GM18505 (cell line): Measurements from ENCODE around the gene MFN1.

Experiments used
- ATAC-seq: cut with Tn5 transposase; IDR thresholded peaks from one replicate; pipeline ENCODE4 v1.9.1; 2021; ENCODE audit not compliant: unreplicated experiment
- POLR2A ChIP-seq: IDR thresholded peaks from 4 replicates; pipeline ENCODE4 v1.6.1; 2011; ENCODE audit warnings: borderline replicate concordance; ENCODE audit not compliant: insufficient read depth, insufficient read length; ENCODE audit errors: extremely low read depth

Gene MFN1

DNA sequence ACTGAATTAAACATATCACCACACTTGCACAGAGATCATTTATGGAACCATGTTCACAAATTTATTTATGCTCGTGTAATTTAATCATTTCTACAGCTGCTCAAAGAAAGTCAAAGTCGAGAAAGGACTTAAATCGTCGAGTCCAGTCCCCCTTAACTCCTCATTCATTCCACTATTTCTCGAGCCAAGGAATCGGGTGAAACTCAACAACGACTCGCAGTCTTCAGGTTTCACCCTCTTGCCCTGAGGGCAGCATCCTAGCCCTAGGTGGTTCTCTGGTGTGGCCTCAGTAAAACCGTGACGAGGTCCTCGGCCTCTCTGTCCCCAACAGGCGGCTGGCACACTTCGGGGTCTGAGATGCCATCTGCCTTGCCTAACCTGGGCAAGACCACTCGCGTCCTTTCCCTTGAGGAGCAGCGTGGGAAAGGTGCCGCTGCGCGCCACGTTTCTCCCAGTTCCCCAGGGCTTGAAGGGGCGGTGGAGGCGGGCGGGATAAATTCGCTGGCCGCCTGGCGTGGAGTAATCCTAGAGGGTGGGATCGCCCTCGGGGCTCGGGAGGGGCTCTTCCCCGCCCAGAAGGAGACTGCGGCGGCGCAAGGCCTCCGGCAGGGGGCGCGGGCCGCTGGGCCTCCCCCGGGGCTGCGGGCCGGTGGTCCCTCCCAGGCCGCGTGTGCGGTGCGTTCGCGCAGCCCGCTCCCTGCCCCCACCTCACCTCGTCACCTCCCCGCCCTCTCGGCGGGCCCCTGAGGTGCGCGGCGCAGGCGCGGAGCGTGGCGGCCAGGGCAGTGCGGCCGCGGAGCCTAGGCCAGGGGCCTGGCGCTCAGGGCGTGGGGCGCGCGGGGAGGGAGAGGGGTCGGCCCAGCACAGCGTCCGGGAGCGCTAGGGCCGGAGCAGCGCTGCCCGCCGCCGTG lies 25.0 kb upstream of the MFN1 start, which contains the start of gene ZNF639:
ZNF639 (plus strand) TSS at position 746 of the 911 bp plus-strand sequence. CDS start 5,263 bp downstream, outside the sequence.
- peak; percentile 70 for TF ChIP-seq POLR2A
- ATAC-seq: peak; percentile 82

DNA sequence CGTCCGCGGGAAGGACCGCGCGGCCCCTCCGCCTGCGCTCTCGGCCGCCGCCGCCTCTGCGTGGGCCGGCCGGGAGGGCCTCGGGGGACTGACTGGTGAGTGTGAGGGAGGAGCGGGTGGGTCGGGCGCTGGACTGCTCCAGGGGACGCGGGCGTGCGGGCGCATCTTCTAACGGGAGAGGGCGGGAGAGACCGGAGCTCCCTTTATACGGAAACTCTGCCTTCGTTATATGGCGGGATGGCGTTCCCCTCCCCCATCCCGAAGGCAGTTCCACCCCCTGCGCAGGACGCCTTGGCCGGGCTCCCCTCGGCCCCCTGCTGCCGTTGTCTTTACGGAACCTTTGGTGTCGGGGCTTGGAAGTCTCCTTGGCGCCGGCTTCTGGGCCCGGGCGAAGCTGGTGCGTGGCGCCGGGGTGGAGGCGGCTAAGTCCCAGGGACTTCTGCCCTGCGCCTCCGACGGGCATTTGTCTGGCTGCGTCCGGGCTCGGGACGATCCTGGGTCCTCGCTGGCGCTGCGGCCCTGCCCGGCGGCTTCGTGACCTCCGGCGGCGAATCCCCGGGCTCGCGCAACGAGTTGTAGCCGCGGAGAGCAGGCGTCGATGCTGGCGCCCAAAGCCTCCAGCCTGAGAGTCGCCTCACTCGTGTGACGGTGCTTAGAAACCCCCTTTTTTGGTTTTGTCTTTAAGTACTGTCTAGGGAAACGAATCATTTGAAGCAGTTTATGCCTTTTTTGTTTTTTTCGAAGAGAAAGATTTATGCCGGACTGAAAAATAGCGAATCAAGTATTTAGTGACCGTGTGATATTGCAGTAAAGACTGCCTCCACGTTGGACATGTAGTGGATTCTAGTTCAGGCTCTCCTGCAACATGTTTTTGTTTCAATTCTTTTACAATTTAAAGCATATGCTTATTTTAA lies 24.1 kb upstream of the MFN1 start:
- peak; percentile 39 for ATAC-seq
- TF ChIP-seq POLR2A: peak; percentile 9

DNA sequence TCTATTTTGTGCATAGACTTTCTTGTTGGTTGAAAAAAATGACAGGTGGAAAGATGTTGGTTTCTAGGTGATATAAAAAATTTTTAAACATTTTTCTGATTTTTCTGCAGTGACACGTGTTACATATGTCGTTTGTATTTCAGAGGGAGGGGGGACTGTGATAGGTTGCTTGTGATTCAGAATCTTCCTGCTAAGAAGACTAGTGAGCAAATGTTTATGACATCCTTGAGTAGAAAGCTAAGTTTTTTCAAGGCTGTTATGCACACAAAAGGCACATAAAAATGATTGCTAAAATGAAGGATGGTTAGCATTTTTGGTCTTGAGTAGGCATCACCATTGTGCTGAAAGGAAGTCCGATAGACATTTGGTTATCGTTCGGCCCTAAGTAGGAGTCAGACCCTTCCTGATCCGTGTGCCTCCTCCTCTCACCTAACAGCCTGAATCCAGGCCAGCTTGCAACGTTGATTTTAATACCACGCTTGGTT lies 23.2 kb upstream of the MFN1 start:
- no peak for ATAC-seq
- TF ChIP-seq POLR2A: no peak

DNA sequence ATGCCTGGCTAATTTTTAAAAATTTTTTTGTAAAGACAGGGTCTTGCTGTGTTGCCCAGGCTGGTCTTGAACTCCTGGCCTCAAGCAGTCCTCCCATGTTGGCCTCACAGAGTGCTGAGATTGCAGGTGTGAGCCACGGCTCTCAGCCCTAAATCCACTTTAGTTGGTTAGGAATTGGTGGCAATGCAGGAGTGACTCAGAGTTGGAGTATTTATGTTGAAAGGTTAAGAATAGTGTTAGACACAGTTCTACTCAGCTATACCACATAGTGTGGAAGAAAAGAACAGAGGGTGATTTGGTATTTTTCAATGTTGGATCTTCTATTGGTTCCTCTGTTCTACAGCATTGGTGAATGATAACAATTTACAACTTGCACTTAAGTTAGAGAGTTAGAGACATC lies 17.1 kb upstream of the MFN1 start:
- no peak for ATAC-seq
- no peak for TF ChIP-seq POLR2A

DNA sequence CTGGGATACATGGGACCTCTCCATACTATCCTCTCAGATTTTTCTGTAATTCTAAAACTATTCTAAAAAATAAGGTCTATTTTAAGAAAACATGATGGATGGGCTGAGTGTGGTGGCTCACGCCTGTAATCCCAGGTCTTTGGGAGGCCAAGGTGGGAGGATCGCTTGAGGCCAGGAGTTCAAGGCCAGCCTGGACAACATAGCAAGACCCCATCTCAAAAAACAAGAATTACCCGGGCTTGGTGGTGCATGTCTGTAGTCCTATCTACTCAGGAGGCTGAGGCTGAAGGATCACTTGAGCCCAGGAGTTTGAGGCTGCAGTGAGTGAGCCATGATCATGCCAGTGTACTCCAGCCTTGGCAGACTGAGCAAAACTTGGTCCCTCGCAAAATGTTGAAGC lies 15.3 kb upstream of the MFN1 start:
- no peak for ATAC-seq
- no peak for TF ChIP-seq POLR2A

DNA sequence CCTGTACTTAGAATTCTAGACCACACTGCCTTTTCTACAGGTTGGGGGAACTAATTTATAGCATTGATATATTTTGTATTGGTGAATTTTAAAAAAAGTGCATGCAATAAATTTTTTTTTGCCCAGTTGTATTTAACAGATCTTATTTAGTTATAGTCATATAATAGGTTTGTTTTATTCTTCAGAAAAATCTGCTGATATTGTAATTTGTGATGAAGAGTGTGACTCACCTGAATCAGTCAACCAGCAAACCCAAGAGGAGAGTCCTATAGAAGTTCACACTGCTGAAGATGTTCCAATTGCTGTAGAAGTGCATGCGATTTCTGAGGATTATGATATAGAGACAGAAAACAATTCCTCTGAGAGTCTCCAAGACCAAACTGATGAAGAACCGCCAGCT lies 14.4 kb upstream of the MFN1 start:
- no peak for TF ChIP-seq POLR2A
- no peak for ATAC-seq

DNA sequence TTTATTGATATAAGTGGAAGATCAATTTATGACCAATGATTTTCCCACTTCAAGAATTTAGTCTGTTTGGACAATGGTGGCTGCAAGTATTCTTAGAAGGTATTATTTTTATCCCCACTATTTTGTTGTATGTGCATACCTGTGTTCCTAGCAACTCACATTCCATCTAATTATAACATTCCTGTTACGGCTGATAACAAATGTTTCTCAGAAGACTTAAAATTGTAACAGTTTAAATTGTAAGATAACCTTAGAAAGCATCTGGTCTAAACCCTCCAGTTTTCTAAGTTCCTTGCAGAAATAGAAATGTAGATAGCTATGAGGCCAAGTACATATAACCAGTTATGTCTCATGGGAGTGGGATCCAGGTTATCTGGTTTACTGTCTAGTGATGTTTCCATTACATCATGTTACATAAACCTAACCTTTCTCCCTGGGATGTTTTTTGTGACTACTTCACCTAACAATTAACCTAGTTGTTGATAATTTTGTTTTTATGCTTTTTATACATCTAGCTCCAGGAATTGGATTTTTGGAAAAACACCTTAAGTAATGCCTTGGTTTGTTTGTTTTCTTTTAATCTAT lies 11.1 kb upstream of the MFN1 start:
- TF ChIP-seq POLR2A: no peak
- ATAC-seq: no peak

DNA sequence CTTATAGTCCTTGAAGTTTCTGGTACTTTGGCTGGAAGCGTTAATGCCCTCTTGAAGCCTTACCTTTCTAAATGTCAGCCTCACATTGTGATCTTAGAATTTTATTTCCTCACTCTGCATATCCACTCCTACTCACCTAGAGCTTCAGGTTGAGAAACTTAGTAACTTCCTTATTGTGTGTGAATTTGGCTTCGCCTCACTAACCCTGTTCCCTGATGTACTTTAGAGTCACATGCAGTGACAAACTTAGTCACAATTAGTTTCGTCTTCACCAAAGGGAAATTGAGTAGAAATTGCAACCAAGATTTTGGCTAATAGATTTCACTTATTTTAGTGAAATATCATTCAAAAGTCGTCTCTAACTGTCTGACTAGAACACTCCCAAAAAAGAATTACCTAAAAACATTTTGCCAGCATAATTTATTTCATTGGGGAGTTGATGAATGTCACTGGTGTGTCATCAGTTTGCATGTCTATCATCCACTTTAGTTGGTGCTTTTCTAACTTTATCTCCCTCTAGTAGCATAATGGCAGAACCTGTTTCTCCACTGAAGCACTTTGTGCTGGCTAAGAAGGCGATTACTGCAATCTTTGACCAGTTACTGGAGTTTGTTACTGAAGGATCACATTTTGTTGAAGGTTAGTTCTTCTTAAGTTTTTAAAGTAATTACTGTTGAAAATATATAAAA lies 960 bp downstream of the MFN1 start:
- TF ChIP-seq POLR2A: peak; percentile 22
- ATAC-seq: peak; percentile 57

DNA sequence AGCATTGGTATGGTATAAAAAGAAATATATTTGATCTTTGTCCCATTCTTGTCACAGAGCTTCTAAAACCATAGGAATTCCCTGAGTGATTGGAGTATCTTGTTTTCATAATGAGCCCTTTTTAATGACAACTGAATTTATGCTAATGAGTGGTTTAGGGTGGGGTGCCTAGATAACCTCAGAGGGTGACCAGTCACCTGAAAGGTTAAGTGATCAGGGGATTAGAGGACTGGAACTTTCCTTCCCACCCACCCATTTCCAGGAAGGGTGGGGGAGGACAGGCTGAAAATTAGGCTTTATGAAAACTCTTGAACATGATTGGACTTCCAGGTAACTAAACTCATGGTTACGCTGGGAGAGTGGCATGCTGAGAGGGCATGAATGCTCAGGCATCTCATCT lies 8.5 kb downstream of the MFN1 start:
- no peak for TF ChIP-seq POLR2A
- no peak for ATAC-seq

DNA sequence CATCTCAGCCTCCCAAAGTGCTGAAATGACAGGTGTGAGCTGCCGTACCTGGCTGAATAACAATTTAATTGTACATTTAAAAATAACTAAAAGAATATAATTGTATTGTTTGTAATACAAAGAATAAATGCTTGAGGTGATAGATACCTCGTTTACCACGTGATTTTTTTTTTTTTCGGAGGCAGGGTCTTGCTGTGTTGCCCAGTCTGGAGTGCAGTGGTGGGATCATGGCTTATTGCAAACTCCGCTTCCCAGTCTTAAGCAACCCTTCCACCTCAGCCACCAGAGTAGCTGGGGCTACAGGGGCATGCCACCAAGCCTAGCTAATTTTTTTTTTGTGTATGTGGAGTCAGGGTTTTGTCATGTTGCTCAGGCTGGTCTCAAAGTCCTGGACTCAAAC lies 15.8 kb downstream of the MFN1 start:
- TF ChIP-seq POLR2A: no peak
- no peak for ATAC-seq

DNA sequence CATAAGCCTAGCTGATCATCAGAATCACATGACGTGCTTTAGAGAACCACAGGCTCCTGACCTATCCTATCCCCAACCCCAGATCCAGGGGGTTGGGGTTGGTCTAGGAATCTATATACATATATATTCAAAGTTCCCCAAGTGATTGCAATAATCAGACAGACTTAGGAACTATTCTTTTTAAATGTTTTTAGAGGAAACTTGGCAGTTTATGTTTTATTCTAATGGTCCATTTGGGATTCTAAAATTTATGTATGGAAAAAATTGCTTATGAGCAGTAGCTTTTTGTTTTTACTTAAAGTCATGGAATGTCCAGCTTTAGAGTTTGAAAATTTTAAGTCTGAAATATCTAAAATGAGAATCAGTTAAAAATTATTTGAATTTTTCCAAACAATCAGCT lies 22.1 kb downstream of the MFN1 start:
- ATAC-seq: no peak
- no peak for TF ChIP-seq POLR2A

DNA sequence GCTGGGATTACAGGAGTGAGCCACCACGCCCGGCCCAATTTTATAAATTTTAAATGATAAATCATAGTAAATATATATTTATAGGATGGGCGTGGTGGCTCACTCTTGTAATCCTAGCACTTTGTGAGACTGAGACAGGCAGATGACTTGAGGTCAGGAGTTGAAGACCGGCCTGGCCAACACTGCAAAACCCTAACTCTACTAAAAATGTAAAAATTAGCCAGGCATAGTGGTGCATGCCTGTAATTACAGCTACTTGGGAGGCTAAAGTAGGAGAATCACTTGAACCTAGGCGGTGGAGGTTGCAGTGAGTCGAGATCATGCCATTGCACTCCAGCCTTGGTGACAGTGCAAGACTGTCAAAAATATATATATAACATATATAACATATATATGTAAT lies 26.4 kb downstream of the MFN1 start:
- no peak for ATAC-seq
- no peak for TF ChIP-seq POLR2A
